Measurements from ENCODE around the gene C13orf46. TPM values are rescaled to one million over a fixed set of nuclear protein-coding genes. Genes with fewer than 3 reads are reported as not detected.

Gene C13orf46
- polyA plus RNA-seq, 1 donor (not counting 4 experiments of a cell fraction or from before 2014, with no cell fraction given) = not detected

DNA sequence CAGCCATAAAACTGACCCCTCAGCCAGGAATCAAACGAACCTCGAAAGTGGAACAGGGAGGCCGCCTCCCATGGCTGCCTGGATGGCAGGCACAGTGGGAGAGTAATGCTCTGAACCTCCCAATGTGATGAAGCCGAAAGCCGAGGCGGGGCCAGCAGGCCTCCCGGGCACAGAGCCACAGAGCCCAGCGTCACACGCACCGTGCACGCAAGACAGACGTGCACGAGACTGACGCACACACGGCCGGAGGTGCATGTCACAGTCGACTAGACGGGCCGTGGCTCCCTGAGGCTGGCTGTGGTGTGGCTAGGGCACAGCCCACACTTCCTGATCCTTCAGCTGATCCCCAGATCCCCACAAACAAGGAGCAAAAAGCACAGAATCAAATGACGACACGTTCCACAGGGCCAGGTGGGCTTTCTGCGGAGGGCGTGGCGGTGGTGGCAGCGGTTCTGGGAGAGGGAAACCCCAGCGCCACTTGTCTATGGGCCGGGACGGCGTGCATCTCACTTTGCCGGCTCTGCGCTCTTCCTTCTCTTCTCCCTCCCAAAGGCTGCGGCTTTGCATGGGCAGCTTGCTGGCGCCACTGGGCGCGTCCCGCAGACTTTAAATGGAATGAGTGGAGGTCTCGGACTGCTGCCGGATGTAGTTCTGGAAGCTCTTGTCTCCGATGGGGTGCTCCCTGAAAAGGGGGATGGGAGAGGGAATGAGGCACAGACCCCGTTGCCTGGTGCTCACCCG, 5.0 kb upstream of the C13orf46 start:
- H3K9me1 ChIP-seq (ENCODE audit: control insufficient read depth, extremely low read depth, insufficient read depth, low read length) = no peaks in the 10 kb centered on the region
- H4K20me1 ChIP-seq (ENCODE audit: control insufficient read depth, extremely low read depth, insufficient read depth, low read length) = no peaks in the 10 kb centered on the region
- H3K9ac ChIP-seq (ENCODE audit: control insufficient read depth, extremely low read depth, insufficient read depth, low read length) = no peak overlapping the region
- H3K27ac ChIP-seq (ENCODE audit: control insufficient read depth, insufficient read depth, low read length) = no peak overlapping the region
- no peak overlapping the region for H3K4me2 ChIP-seq (ENCODE audit: control insufficient read depth, extremely low read depth, insufficient read depth, low read depth, low read length)
- FAIRE-seq (no peak), DNase-seq (ENCODE audit: low read depth, low spot score) (no peak)
- TF ChIP-seq, protein P1, sequence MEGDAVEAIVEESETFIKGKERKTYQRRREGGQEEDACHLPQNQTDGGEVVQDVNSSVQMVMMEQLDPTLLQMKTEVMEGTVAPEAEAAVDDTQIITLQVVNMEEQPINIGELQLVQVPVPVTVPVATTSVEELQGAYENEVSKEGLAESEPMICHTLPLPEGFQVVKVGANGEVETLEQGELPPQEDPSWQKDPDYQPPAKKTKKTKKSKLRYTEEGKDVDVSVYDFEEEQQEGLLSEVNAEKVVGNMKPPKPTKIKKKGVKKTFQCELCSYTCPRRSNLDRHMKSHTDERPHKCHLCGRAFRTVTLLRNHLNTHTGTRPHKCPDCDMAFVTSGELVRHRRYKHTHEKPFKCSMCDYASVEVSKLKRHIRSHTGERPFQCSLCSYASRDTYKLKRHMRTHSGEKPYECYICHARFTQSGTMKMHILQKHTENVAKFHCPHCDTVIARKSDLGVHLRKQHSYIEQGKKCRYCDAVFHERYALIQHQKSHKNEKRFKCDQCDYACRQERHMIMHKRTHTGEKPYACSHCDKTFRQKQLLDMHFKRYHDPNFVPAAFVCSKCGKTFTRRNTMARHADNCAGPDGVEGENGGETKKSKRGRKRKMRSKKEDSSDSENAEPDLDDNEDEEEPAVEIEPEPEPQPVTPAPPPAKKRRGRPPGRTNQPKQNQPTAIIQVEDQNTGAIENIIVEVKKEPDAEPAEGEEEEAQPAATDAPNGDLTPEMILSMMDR (optimal IDR thresholded peaks at IDR 0.05 in 1 of 3, IDR thresholded peaks at IDR 0.05 in 1 of 3, conservative IDR thresholded peaks at IDR 0.05 in 1 of 3; ENCODE audit: extremely low read depth in 1 of 3, insufficient read depth in 2 of 3, low read length in 3 of 3) = no peak
- no peak for TF ChIP-seq EZH2 (IDR thresholded peaks at IDR 0.05; ENCODE audit: low read length)
- H3K9me3 ChIP-seq (ENCODE audit: control insufficient read depth, low read depth, low read length) = no peaks in the 10 kb centered on the region
- H3K36me3 ChIP-seq (ENCODE audit: control insufficient read depth in 2 of 2, extremely low read depth in 1 of 2, insufficient read depth in 2 of 2, low read length in 2 of 2) = peaks cover 0 to 1% of the 10 kb centered on the region in 2 experiments
- no peak overlapping the region for H3K4me3 ChIP-seq (ENCODE audit: control insufficient read depth in 2 of 3, extremely low read depth in 1 of 3, insufficient read depth in 2 of 3, low read depth in 1 of 3, low read length in 3 of 3)
- H3K27me3 ChIP-seq (ENCODE audit: control insufficient read depth, extremely low read depth, insufficient read depth, low read length) = no peaks in the 10 kb centered on the region
- no peaks in the 10 kb centered on the region for H3K79me2 ChIP-seq (ENCODE audit: control insufficient read depth, insufficient read depth, low read length)
- H3K4me1 ChIP-seq (ENCODE audit: control insufficient read depth, extremely low read depth, insufficient read depth, low read length) = peaks cover 6% of the 10 kb centered on the region
- dilution Hi-C loops (cut with MboI; ENCODE audit: extremely low pct_ligation_motif_present, low sequenced_read_pairs) = no loop called here
- H2AFZ ChIP-seq (ENCODE audit: control insufficient read depth, low read length) = no peak overlapping the region

DNA sequence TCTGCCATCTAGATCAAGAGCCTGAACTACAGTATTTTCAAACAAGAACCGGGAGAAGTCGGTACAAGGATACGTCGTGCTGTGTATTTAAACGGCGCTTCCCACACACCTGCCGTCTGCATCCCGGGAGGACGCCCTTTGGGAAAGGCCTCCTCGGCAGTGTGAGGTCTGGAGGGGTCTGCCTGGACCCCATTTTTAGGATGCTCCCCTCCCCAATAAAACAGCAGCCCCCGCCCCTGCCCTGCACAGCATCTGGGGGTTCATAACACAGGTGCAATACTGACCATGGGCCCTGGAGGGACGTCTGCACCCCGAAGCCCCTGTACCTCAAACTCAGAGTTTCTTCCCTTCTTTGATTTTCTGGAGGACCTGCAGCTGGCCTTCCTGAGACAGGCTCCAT, 4.1 kb upstream of the C13orf46 start:
- TF ChIP-seq, protein P1 (optimal IDR thresholded peaks at IDR 0.05 in 1 of 3, IDR thresholded peaks at IDR 0.05 in 1 of 3, conservative IDR thresholded peaks at IDR 0.05 in 1 of 3; ENCODE audit: extremely low read depth in 1 of 3, insufficient read depth in 2 of 3, low read length in 3 of 3) = no peak
- TF ChIP-seq EZH2 (IDR thresholded peaks at IDR 0.05; ENCODE audit: low read length) = no peak

More for the DNA sequence above, 4.1 kb upstream of the C13orf46 start:
- Histone ChIP-seq H3K4me1 (ENCODE audit: control insufficient read depth, extremely low read depth, insufficient read depth, low read length) (peaks cover 6% of the 10 kb centered on the region), H2AFZ (ENCODE audit: control insufficient read depth, low read length) (no peak overlapping the region), H3K9ac (ENCODE audit: control insufficient read depth, extremely low read depth, insufficient read depth, low read length) (no peak overlapping the region), H3K9me3 (ENCODE audit: control insufficient read depth, low read depth, low read length) (no peaks in the 10 kb centered on the region), H3K79me2 (ENCODE audit: control insufficient read depth, insufficient read depth, low read length) (no peaks in the 10 kb centered on the region), H3K36me3 (ENCODE audit: control insufficient read depth in 2 of 2, extremely low read depth in 1 of 2, insufficient read depth in 2 of 2, low read length in 2 of 2) (peaks cover 0 to 1% of the 10 kb centered on the region in 2 experiments), H4K20me1 (ENCODE audit: control insufficient read depth, extremely low read depth, insufficient read depth, low read length) (no peaks in the 10 kb centered on the region), H3K9me1 (ENCODE audit: control insufficient read depth, extremely low read depth, insufficient read depth, low read length) (no peaks in the 10 kb centered on the region), H3K4me2 (ENCODE audit: control insufficient read depth, extremely low read depth, insufficient read depth, low read depth, low read length) (no peak overlapping the region), H3K4me3 (ENCODE audit: control insufficient read depth in 2 of 3, extremely low read depth in 1 of 3, insufficient read depth in 2 of 3, low read depth in 1 of 3, low read length in 3 of 3) (no peak overlapping the region), H3K27ac (ENCODE audit: control insufficient read depth, insufficient read depth, low read length) (no peak overlapping the region), H3K27me3 (ENCODE audit: control insufficient read depth, extremely low read depth, insufficient read depth, low read length) (no peaks in the 10 kb centered on the region)
- no peak for DNase-seq (ENCODE audit: low read depth, low spot score)
- no peak for FAIRE-seq
- dilution Hi-C loops (cut with MboI; ENCODE audit: extremely low pct_ligation_motif_present, low sequenced_read_pairs) = no loop called here
